PC-3 (cell line): ENCODE measurements around the gene CISTR. TPM values are rescaled to one million over a fixed set of nuclear protein-coding genes. Genes with fewer than 3 reads are reported as not detected.

Experiments
- ATAC-seq: fragments of 200-7000 bp; cut with Tn5 transposase; 2 replicates; pipeline ENCODE4 v1.9.1; 2020; ENCODE audit warnings: mild to moderate bottlenecking, moderate library complexity
- BruUV-seq: library from RNA; stranded (reverse); fragments of 400-500 nt; replicated peaks from 2 replicates; lab custom pipeline; 2021; lab: Mats Ljungman, UMichigan
- CTCF ChIA-PET: fragments of 300-600 bp; sonication (Branson Sonifier 250); formaldehyde crosslinking; loops from one replicate; lab custom pipeline; 2022; ENCODE audit warnings: antibody characterized with exemption; lab: Charles Lee
- POLR2A ChIA-PET: fragments of 300-600 bp; sonication (Branson Sonifier 250); formaldehyde crosslinking; loops from one replicate; lab custom pipeline; 2022; ENCODE audit warnings: antibody characterized with exemption; ENCODE audit not compliant: unreplicated experiment; lab: Charles Lee
- DNase-seq: peaks from one replicate; pipeline ENCODE4 v3.0.0-alpha.2; 2015
- H2AFZ ChIP-seq: fragments of 300-600 bp; sonication (generic); 2 replicates; pipeline ENCODE4 v1.6.0; 2016; ENCODE audit warnings: antibody characterized with exemption, low read length
- H3F3A ChIP-seq: fragments of 300-600 bp; sonication (generic); one replicate; pipeline ENCODE4 v1.6.0; 2017; ENCODE audit warnings: antibody characterized with exemption, low read length, control low read depth, mild to moderate bottlenecking; ENCODE audit not compliant: unreplicated experiment
- H3K27ac ChIP-seq: fragments of 300-600 bp; sonication (generic); 2 replicates; pipeline ENCODE4 v1.5.1; 2016; ENCODE audit warnings: mild to moderate bottlenecking, low read length
- H3K27me3 ChIP-seq: fragments of 300-600 bp; sonication (generic); 2 replicates; pipeline ENCODE4 v1.6.1; 2016; ENCODE audit warnings: low read length, mixed read lengths
- H3K36me3 ChIP-seq: fragments of 300-600 bp; sonication (generic); 2 replicates; pipeline ENCODE4 v1.6.1; 2016; ENCODE audit warnings: low read depth, mixed run types, low read length, mixed read lengths
- H3K4me1 ChIP-seq: fragments of 300-600 bp; sonication (generic); 2 replicates; pipeline ENCODE4 v1.5.1; 2016; ENCODE audit warnings: low read length; ENCODE audit not compliant: insufficient read depth
- H3K4me2 ChIP-seq: fragments of 300-600 bp; sonication (generic); 2 replicates; pipeline ENCODE4 v1.6.0; 2016; ENCODE audit warnings: low read length
- H3K4me3 ChIP-seq: fragments of 300-600 bp; sonication (generic); 2 replicates; pipeline ENCODE4 v1.5.1; 2016; ENCODE audit warnings: mild to moderate bottlenecking, low read length, mixed read lengths
- H3K79me2 ChIP-seq: fragments of 300-600 bp; sonication (generic); 2 replicates; pipeline ENCODE4 v1.6.1; 2017; ENCODE audit warnings: low read length, mixed read lengths
- H3K9ac ChIP-seq: fragments of 300-600 bp; sonication (generic); 2 replicates; pipeline ENCODE4 v1.6.0; 2016; ENCODE audit warnings: mild to moderate bottlenecking, low read length
- H3K9me2 ChIP-seq: fragments of 300-600 bp; sonication (generic); replicated peaks from 2 replicates; pipeline ENCODE4 v1.6.1; 2016; ENCODE audit warnings: mixed run types, low read length, mixed read lengths
- H3K9me3 ChIP-seq: fragments of 300-600 bp; sonication (generic); 2 replicates; pipeline ENCODE4 v1.6.1; 2016; ENCODE audit warnings: low read length, mixed read lengths
- H4K20me1 ChIP-seq: fragments of 300-600 bp; sonication (generic); 2 replicates; pipeline ENCODE4 v1.6.1; 2016; ENCODE audit warnings: low read length, mixed read lengths
- EZH2 ChIP-seq: fragments of 300-600 bp; sonication (generic); IDR thresholded peaks from one replicate; pipeline ENCODE4 v1.6.1; 2017; ENCODE audit warnings: antibody characterized with exemption, mild to moderate bottlenecking, low read length; ENCODE audit not compliant: unreplicated experiment
- EZH2phosphoT487 ChIP-seq: fragments of 300-600 bp; sonication (generic); IDR thresholded peaks from 2 replicates; pipeline ENCODE4 v1.6.1; 2018; ENCODE audit warnings: mild to moderate bottlenecking, antibody characterized with exemption, low read length, borderline replicate concordance
- intact Hi-C: fragments of 100-400 bp; cut with micrococcal nuclease; formaldehyde crosslinking; loops from 2 replicates; pipeline ENCODE4 v1.9.0; 2023
- total RNA-seq: library from RNA; depleted of rRNA; stranded (reverse); fragments of >200 nt; gene quantifications from 2 replicates; pipeline ENCODE4 v1.2.3, GENCODE V29; 2014
- TF ChIP-seq, protein P1 (sequence below): fragments of 300-600 bp; sonication (generic); conservative IDR thresholded peaks from 2 replicates; pipeline ENCODE4 v1.5.1; 2017; ENCODE audit warnings: antibody characterized with exemption, low read depth, mild to moderate bottlenecking, low read length

The CISTR gene
- total RNA-seq, 1 experiment from 2014 or later = not detected

DNA sequence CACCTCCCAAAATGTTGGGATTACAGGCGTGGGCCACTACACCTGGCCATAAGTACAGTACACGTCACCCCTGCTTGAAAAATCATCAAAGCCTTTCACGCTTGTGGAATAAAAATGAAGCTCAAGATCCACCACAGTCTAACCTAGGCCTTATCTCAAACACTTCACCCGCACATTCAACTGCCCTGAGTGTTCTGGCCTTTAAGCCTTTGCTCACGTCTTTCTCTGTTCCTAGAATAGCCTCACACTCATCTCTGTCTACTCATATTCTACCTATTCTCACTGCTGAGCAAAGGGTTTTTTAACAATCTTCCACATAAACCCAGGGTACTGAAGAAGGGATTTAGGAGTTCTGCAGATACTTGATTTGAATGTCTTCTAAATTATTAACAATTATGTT is 34.5 kb downstream of the CISTR start:
- Histone ChIP-seq H3K4me1 (no peaks in the 10 kb centered on the region), H3K9me2 (no peaks in the 10 kb centered on the region), H3K36me3 (no peaks in the 10 kb centered on the region; the same call in 1 of the 2 replicates), H2AFZ (no peak overlapping the region), H3F3A (no peaks in the 10 kb centered on the region), H3K27ac (no peak overlapping the region), H3K9ac (no peak overlapping the region), H3K4me3 (no peak overlapping the region), H3K4me2 (no peak overlapping the region), H3K9me3 (no peaks in the 10 kb centered on the region), H3K27me3 (no peaks in the 10 kb centered on the region), H3K79me2 (no peaks in the 10 kb centered on the region), H4K20me1 (no peaks in the 10 kb centered on the region)
- CTCF ChIA-PET = no interaction called here
- POLR2A ChIA-PET = no interaction called here
- no peak for TF ChIP-seq EZH2
- TF ChIP-seq EZH2phosphoT487 = no peak
- TF ChIP-seq, protein P1, sequence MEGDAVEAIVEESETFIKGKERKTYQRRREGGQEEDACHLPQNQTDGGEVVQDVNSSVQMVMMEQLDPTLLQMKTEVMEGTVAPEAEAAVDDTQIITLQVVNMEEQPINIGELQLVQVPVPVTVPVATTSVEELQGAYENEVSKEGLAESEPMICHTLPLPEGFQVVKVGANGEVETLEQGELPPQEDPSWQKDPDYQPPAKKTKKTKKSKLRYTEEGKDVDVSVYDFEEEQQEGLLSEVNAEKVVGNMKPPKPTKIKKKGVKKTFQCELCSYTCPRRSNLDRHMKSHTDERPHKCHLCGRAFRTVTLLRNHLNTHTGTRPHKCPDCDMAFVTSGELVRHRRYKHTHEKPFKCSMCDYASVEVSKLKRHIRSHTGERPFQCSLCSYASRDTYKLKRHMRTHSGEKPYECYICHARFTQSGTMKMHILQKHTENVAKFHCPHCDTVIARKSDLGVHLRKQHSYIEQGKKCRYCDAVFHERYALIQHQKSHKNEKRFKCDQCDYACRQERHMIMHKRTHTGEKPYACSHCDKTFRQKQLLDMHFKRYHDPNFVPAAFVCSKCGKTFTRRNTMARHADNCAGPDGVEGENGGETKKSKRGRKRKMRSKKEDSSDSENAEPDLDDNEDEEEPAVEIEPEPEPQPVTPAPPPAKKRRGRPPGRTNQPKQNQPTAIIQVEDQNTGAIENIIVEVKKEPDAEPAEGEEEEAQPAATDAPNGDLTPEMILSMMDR = no peak
- no peak for ATAC-seq
- intact Hi-C loops = no loop called here
- DNase-seq = no peak
- no TSS peak for BruUV-seq

- no peaks in the 10 kb centered on the region for H3F3A ChIP-seq
- no peak overlapping the region for H3K9ac ChIP-seq
- no peak overlapping the region for H2AFZ ChIP-seq
- no peaks in the 10 kb centered on the region for H3K79me2 ChIP-seq
- no peaks in the 10 kb centered on the region for H3K9me2 ChIP-seq
- intact Hi-C loops = no loop called here
- H3K4me1 ChIP-seq = no peaks in the 10 kb centered on the region
- H3K36me3 ChIP-seq = no peaks in the 10 kb centered on the region
- POLR2A ChIA-PET = no interaction called here
- no peak overlapping the region for H3K27ac ChIP-seq
- H3K4me3 ChIP-seq = no peak overlapping the region
- TF ChIP-seq, protein P1 = no peak
- no peak for TF ChIP-seq EZH2
- no peak for TF ChIP-seq EZH2phosphoT487
- ATAC-seq (no peak), DNase-seq (no peak)
- H4K20me1 ChIP-seq = no peaks in the 10 kb centered on the region
- CTCF ChIA-PET = no interaction called here
- H3K27me3 ChIP-seq = no peaks in the 10 kb centered on the region
- H3K4me2 ChIP-seq = no peak overlapping the region
- BruUV-seq = no TSS peak
- H3K9me3 ChIP-seq = no peaks in the 10 kb centered on the region
Observed at GRCh38 chr12:53714004-53714403, 37.8 kb downstream of the CISTR start.

DNA sequence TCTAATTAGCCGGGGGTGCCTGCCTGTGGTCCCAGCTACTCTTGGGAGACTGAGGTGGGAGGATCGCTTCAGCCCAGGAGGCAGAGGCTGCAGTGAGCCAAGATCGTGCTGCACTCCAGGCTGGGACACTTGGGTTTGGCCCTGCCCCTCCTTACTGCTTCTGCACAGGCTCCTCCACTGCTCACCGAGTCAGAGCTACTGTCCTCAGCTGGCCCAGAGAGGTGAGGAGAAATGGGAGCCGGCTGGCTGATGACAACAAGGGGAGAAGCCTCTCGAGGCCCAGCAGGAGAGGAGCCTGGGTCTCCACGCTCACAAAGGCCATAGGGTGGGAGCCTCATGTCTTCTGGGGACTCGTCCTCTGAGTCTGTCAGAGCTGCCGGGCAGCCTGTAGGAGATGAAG is 38.3 kb downstream of the CISTR start:
- Histone ChIP-seq H4K20me1 (no peaks in the 10 kb centered on the region), H3K36me3 (no peaks in the 10 kb centered on the region), H3K9me3 (no peaks in the 10 kb centered on the region), H3K9me2 (no peaks in the 10 kb centered on the region), H3K4me1 (no peaks in the 10 kb centered on the region), H3K4me2 (no peak overlapping the region), H3K4me3 (no peak overlapping the region), H3F3A (no peaks in the 10 kb centered on the region), H3K9ac (no peak overlapping the region), H3K27ac (no peak overlapping the region), H2AFZ (no peak overlapping the region), H3K79me2 (no peaks in the 10 kb centered on the region), H3K27me3 (no peaks in the 10 kb centered on the region)
- ChIA-PET POLR2A (no interaction called here), CTCF (no interaction called here)
- intact Hi-C loops = no loop called here
- no TSS peak for BruUV-seq
- no peak for DNase-seq
- no peak for ATAC-seq
- TF ChIP-seq EZH2 (no peak), EZH2phosphoT487 (no peak)
- TF ChIP-seq, protein P1 = no peak
